Stimulated activated CD8-positive, alpha-beta memory T cell treated with anti-CD3 and anti-CD28 coated beads, Interleukin-15, amount 100 ng/mL, for 1 hour (primary cell): ENCODE results near the gene KLKB1.

Experiments used
- DNase-seq: peaks from one replicate; pipeline ENCODE4 v3.0.0-alpha.2; 2020; ENCODE audit warnings: low read depth

Gene KLKB1

GRCh38 chr4:186227221-186227620 lies at the start of gene KLKB1:
Gene KLKB1, plus strand, starts transcription at chr4:186227507. Its CDS starts 689 bp downstream, at chr4:186228196.
- DNase-seq, result no peak

GRCh38 chr4:186188107-186188506 lies 39.2 kb upstream of the KLKB1 start:
- no peak for DNase-seq

DNA sequence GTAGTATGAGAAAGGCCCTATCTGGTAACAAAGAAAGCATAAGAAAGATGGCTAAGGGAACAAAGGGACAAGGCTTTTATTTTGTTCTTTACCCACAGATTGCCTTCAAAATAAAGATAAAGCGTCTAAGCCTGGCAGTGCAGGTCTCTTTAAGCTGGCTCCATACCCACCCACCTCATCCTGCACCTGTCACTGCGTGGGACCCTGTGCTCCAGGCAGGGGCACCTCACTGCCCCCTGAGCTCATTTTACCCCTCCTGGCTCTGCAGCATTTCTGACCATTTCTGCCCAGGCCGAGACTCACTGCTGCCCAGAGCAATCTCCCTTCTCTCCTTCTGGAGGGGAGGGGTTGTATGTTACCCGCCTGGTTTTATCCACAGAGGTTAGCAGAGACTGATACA lies 37.7 kb upstream of the KLKB1 start:
- DNase-seq, result no peak

GRCh38 chr4:186190581-186191199 lies 36.6 kb upstream of the KLKB1 start:
- peak; percentile 25 for DNase-seq

GRCh38 chr4:186191200-186192065 lies 35.9 kb upstream of the KLKB1 start, which contains the start of gene CYP4V2:
Gene CYP4V2, plus strand, starts transcription at chr4:186191567. Its CDS starts 257 bp downstream, at chr4:186191824.
- peak; percentile 60 for DNase-seq

DNA sequence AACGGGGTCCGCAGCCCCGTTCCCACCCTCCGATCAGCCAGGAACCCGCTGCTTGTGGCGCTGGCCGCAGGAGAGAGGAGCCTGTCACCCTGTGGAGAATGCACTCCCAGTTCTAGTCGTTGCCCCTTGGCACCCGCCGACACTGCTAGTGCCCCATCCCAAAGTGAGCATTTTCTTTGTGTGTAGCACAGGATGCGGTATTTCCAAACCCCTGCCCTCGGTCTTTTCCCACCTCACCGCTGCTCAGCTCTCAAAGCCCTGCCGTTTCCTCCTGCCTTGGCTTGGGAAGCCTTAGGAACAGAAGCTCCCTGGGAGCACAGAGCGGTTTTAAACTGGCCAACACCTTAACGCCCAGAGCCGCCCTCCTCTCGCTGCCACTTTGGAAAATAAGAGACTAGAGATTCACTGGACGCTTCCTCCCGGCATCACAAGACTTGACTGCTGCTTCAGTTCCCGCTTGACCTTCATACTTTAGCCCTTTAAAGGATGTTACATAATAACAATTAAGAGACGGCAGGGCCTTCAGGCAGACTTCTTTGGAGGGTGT lies 35.2 kb upstream of the KLKB1 start:
- DNase-seq, result no peak

DNA sequence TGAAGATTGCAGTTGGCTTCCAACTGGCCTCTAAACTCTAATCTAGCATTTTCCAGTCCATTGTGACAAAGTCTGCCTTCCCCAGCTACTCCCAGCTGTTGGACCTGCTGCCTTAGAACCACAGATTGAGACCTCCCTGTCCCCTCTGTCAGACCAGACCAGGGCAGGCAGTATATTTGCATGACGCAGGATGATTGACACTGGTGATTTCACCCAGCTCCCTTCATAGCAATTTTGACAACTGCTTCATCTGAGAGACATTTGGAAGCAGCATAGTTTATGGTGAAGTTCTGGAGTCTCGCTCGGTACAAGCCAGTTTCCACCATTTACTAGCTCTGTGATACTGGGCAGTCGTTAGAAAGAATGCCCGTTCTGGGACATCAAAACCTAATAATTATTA lies 33.5 kb upstream of the KLKB1 start:
- DNase-seq, result no peak

DNA sequence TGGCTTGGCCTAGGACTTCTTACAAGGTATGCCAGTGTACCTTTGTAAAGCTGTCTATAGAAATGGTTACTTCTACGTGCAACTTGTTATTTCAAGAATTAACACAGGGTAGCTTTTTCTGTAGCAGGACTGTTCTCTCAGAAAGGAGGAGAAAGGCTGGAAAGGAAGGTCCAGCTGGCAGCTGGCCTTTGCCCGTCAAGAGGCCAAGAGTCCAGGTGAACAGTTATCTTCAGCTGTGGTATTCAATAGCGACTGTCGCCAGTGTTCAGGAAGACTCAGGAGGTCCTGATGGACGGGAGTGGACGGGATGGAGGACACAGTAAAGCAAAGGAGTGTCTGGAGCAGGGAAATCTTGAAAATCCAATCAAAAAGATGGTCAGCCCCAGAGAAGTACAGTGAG lies 31.2 kb upstream of the KLKB1 start:
- DNase-seq, result no peak

DNA sequence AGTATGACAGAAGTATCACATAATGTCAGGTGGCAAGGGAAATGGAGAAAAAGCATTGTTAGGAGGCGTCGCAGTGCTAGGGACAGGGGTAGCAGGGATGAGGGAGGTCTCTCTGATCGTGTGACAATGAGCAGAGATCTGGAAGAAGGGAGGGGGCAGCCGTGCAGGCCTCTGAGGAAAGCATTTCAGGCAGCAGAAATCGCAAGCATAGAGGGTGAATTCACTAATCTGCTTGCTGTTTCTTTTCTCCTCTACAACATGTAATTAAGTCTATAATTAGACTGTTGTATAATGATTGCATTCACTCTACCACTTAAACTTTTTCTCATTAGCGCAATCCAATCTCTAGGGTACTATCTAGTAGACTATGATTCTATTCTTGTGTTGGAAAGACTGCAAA lies 26.8 kb upstream of the KLKB1 start:
- no peak for DNase-seq

- no peak for DNase-seq
These were observed 26.3 kb upstream of the KLKB1 start for GRCh38 chr4:186201010-186201409.

DNA sequence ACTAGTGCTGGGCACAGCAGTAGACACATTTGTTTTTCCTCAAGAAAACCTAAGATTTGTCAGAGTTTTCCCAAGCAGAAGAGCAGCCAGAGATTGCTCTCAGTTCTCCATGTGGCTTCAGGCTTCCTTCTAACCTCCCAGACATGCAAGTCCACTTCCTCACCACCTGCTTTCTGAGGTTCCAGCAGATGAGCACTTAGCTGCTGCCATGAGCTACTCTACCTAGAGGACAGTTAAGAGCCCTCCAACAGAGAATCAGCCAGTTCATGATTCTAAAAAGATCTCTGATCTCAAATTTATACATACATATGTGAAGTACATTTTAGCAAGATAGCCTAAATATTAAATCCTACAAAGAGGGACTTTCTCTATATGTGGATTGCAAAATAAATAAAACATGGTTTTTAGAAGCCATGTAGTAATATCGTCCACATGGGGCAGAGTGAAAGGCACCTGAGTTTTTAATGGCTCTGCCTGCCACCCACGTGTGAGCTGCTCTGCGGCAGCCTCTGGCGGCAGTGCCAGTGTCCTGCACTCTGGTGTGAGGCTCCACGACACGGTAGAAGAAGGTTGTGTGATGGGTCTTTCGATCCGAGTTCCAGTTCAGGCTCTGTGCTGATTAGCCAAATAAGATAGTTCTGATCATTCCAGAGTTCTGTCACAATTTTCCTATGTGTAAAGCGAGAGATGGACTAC lies 25.6 kb upstream of the KLKB1 start:
- DNase-seq, result peak; percentile 25

DNA sequence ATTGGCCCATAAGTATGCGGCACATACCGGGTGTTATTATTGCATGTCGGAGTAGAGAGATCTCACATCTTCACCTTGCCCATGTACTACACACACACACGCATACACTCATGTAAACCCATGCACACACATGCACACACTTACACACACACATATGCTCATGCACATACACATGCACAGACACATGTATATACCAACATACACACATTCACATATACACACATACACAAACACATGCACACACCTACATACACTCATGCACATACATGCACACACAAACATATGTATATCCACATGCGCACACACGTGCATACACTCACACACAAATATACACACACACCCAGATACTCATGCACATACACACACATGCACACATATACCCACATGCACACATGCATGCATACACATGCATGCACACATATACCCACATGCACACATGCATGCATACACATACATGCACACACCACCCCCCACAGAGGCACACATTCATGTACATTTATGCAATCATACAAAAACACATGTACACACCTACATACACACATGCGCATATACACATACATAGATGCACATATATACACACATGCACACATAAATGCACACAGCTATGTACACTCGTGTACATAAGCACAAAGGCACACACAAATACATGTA lies 24.7 kb upstream of the KLKB1 start:
- no peak for DNase-seq

GRCh38 chr4:186203406-186203805 lies 23.9 kb upstream of the KLKB1 start:
- DNase-seq, result no peak

- peak; percentile 39 for DNase-seq
These were observed 23.2 kb upstream of the KLKB1 start for GRCh38 chr4:186204103-186204559.

- no peak for DNase-seq
These were observed 22.6 kb upstream of the KLKB1 start for GRCh38 chr4:186204686-186205085.

DNA sequence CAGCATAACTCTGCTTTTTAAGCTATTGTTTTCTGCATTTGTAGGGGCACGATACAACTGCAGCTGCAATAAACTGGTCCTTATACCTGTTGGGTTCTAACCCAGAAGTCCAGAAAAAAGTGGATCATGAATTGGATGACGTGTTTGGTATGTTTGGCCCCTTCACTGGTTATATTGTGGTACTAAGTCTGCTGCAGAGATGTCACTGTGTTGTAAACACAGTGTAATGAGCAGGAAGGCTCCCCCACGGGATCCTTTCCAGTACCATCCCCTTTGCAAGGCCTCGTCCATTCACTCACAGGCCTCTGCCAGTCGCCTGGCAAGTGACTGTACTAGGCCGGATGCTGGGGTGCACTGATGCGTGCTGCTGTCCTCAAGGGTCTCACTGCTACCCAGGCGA lies 22.2 kb upstream of the KLKB1 start:
- DNase-seq, result no peak

DNA sequence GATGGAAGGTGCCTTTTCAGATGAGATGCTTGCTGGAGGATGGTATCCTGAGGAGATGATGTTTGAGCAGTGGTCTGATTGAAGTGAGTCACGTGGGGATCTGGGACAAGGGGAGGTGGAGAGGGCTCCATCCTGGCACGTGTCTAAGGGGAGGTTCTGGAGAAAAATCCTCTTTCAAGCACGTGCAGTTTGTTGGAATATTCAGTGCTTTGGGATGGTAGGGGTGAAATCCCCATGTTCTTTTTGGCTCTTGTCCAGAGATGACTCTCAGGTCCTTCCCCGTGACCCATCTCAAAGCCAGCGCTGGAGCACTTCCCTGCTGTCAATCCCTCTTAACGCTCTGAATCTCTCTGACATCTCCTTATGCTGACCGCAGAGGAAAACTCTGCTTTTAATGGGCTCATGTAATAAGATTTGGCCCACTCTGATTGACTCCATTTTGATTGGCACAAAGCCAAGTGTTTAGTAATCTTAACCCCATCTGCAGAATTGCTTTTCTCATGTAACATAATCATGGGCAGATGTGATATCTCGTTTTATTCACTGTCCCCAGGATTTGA lies 10.8 kb upstream of the KLKB1 start:
- DNase-seq, result no peak

- no peak for DNase-seq
These were observed 9.5 kb upstream of the KLKB1 start for GRCh38 chr4:186217733-186218293.

DNA sequence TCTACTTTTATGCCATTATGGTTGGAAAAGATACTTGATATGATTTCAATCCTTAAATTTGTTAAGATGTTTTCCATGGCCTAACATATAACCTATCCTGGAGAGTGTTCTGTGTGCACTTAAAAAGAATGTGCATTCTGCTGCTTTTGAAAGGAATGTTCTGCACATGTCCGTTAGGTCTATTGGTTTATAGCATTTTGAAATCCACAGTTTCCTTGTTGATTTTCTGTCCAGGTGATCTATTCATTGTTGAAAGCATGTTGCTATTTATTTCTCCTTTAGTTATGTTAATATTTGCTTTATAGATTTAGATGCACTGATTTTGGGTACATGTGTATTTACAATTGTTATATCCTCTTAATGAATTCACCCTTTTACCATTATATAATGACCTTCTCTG lies 5.7 kb upstream of the KLKB1 start:
- DNase-seq, result no peak

DNA sequence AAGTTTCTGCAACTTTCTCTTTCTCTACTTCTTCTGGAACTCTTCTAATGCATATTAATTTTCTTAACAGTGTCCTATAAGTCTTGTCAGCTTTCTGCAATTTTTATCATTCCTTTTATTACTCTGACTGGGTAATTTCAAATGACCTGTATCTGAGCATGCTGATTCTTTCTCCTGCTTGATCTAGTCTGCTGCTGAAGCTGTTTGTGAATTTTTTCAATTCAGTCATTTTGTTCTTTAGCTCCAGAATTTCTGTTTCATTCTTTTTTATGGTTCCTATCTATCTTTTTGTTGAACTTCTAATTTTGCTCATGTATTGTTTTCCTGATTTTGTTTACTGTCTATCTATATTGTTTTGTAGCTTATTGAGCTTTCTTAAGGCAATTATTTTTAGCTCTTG lies 1.5 kb upstream of the KLKB1 start:
- no peak for DNase-seq

DNA sequence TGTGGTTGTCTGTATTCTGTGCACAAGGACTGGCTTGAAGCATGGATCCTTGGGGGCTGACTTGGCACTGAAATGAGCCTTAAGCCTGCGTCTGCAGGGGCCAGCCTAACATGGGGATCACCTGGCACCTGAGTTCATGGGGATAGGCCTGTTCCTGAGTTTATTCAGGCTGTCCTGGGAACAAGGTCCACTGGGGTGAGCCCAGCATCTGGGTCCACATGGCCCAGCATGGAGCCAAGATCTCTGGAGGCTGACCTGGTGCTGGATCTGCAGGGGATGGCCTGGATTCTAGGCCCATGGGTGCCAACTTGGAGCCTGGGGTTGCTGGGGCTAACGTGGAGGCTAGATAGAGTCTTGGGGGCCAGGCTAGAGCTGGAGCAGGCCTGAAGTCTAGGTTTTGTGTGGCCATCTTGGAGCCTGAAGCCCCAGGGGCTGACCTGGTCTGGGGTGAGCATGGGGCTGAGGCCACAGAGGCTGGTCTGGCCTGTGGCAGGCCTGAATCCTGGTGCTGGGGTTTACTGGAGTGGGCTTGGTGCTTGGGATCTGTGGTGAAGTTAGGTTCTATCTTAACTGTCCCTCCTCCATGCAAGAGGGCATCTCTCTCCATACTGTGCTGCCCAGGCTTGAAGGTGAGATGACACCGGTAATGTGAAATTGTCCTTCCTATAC lies 652 bp upstream of the KLKB1 start:
- no peak for DNase-seq
